Measurements from ENCODE around the gene PER3. TPM values are rescaled to one million over a fixed set of nuclear protein-coding genes. Genes with fewer than 3 reads are reported as not detected.

Gene PER3
- total RNA-seq, 4 donors from 2014 or later = 6.7 to 21.0 (median 8.9) TPM

- no peak for DNase-seq
- 58 to 80% methylated on average over 6 to 9 of the region's 11 CpGs for WGBS, 2 donors
- intact Hi-C loops (cut with DNase I) = no loop called here
- H3K36me3 ChIP-seq = no peaks in the 10 kb centered on the region
- H3K27me3 ChIP-seq = peaks cover 0 to 6% (median 0%) of the 10 kb centered on the region in 4 donors
- TF ChIP-seq POLR2A (IDR thresholded peaks at IDR 0.05) = no peak
- no peak for TF ChIP-seq CTCF (IDR thresholded peaks at IDR 0.05)
- H3K9me3 ChIP-seq = no peaks in the 10 kb centered on the region
- no peak overlapping the region for H3K27ac ChIP-seq
- H3K4me1 ChIP-seq = no peaks in the 10 kb centered on the region
- H3K4me3 ChIP-seq = no peak overlapping the region
Observed at GRCh38 chr1:7873801-7874795, 90.0 kb downstream of the PER3 start.

- H3K27me3 ChIP-seq = peaks cover 0 to 6% (median 0%) of the 10 kb centered on the region in 4 donors
- no peak for DNase-seq
- intact Hi-C loops (cut with DNase I) = no loop called here
- WGBS, 2 donors = 36 to 61% methylated on average over 1 of the region's 1 CpG
- no peak for TF ChIP-seq POLR2A (IDR thresholded peaks at IDR 0.05)
- no peak for TF ChIP-seq CTCF (IDR thresholded peaks at IDR 0.05)
- H3K36me3 ChIP-seq = no peaks in the 10 kb centered on the region
- H3K27ac ChIP-seq = no peak overlapping the region
- no peaks in the 10 kb centered on the region for H3K4me1 ChIP-seq
- H3K9me3 ChIP-seq = no peaks in the 10 kb centered on the region
- no peak overlapping the region for H3K4me3 ChIP-seq
Observed at GRCh38 chr1:7878027-7878426, 93.9 kb downstream of the PER3 start.

GRCh38 chr1:7879228-7879627 is 95.1 kb downstream of the PER3 start:
- no peak for DNase-seq
- intact Hi-C loops (cut with DNase I) = no loop called here
- no peaks in the 10 kb centered on the region for H3K9me3 ChIP-seq
- peaks cover 0 to 2% (median 0%) of the 10 kb centered on the region in 4 donors for H3K27me3 ChIP-seq
- H3K27ac ChIP-seq = no peak overlapping the region
- TF ChIP-seq CTCF (IDR thresholded peaks at IDR 0.05) = no peak
- TF ChIP-seq POLR2A (IDR thresholded peaks at IDR 0.05) = no peak
- no peaks in the 10 kb centered on the region for H3K36me3 ChIP-seq
- H3K4me1 ChIP-seq = no peaks in the 10 kb centered on the region
- H3K4me3 ChIP-seq = no peak overlapping the region
- 78 to 82% methylated on average over 3 of the region's 3 CpGs for WGBS, 2 donors

GRCh38 chr1:7884757-7885156 is 100.7 kb downstream of the PER3 start:
- Histone ChIP-seq H3K4me1 (peaks cover 0 to 10% (median 6%) of the 10 kb centered on the region in 3 donors), H3K4me3 (no peak overlapping the region), H3K36me3 (no peaks in the 10 kb centered on the region), H3K9me3 (no peaks in the 10 kb centered on the region), H3K27me3 (peaks cover 0 to 43% (median 0%) of the 10 kb centered on the region in 4 donors), H3K27ac (no peak overlapping the region)
- WGBS, 2 donors = 92 to 95% methylated on average over 1 of the region's 1 CpG
- DNase-seq = no peak
- no peak for TF ChIP-seq POLR2A (IDR thresholded peaks at IDR 0.05)
- no peak for TF ChIP-seq CTCF (IDR thresholded peaks at IDR 0.05)
- intact Hi-C loops (cut with DNase I) = no loop called here

Data from esophagus squamous epithelium (tissue), 5 donors.